PC-3 (cell line): ENCODE data around the gene JARID2.

Source experiments
- CTCF ChIP-seq: fragments of 300-600 bp; sonication (generic); conservative IDR thresholded peaks from 2 replicates; pipeline ENCODE4 v1.5.1; 2017; ENCODE audit warnings: antibody characterized with exemption, low read depth, mild to moderate bottlenecking, low read length
- EZH2 ChIP-seq: fragments of 300-600 bp; sonication (generic); IDR thresholded peaks from one replicate; pipeline ENCODE4 v1.6.1; 2017; ENCODE audit warnings: antibody characterized with exemption, mild to moderate bottlenecking, low read length; ENCODE audit not compliant: unreplicated experiment
- EZH2phosphoT487 ChIP-seq: fragments of 300-600 bp; sonication (generic); IDR thresholded peaks from 2 replicates; pipeline ENCODE4 v1.6.1; 2018; ENCODE audit warnings: mild to moderate bottlenecking, antibody characterized with exemption, low read length, borderline replicate concordance

GRCh38 chr6:15372932-15373331 lies 127.1 kb downstream of the JARID2 start:
- TF ChIP-seq CTCF (no peak), EZH2phosphoT487 (no peak), EZH2 (no peak)
